ENCODE measurements around the gene ATP11B. TPM values are rescaled to one million over a fixed set of nuclear protein-coding genes. Genes with fewer than 3 reads are reported as not detected.

The ATP11B gene
- total and polyA plus RNA-seq, 5 donors from 2014 or later, result 26.8 to 151 (median 39.5) TPM

Other genes with a start within 250 kb of the ATP11B start
- 39.3 TPM for gene DCUN1D1, start 187.0 kb downstream of the ATP11B start, total RNA-seq
- 10 to 100 TPM; 25.0 to 26.8 (median 25.6) TPM for gene DCUN1D1, start 187.0 kb downstream of the ATP11B start, polyA plus RNA-seq